ENCODE results near the gene PDCD6IP.
"Not testable (repeated sequence)": the region's sequence is repeated elsewhere in the genome, so short reads cannot be mapped to it uniquely, and the experiment has no call there.

PDCD6IP gene

GRCh38 chr3:33798418-33799201, at the start of gene PDCD6IP:
PDCD6IP (plus strand) TSS chr3:33798630; CDS start chr3:33798729, 99 bp downstream.
- no peaks in the 10 kb centered on the region for H3K9me3 ChIP-seq (ENCODE audit: control insufficient read depth in 1 of 2, low read length in 2 of 2)
- peaks cover 14 to 25% of the 10 kb centered on the region in 2 donors for H3K4me1 ChIP-seq (ENCODE audit: control insufficient read depth in 1 of 2, insufficient read depth in 2 of 2, low read length in 2 of 2)
- no peaks in the 10 kb centered on the region for H3K27me3 ChIP-seq (ENCODE audit: low read depth, low read length)
- peaks cover 0 to 4% of the 10 kb centered on the region in 2 donors for H3K36me3 ChIP-seq (ENCODE audit: control insufficient read depth in 1 of 2, insufficient read depth in 2 of 2, low read length in 2 of 2)
- peak within 1 kb of the TSS; percentile 91 to 98 for H3K4me3 ChIP-seq (ENCODE audit: low read depth in 1 of 2, low read length in 2 of 2)
- H3K27ac ChIP-seq (ENCODE audit: low read length), result peak within 1 kb of the TSS; percentile 91

- Histone ChIP-seq H3K27me3 (ENCODE audit: low read depth, low read length) (no peaks in the 10 kb centered on the region), H3K4me1 (ENCODE audit: control insufficient read depth in 1 of 2, insufficient read depth in 2 of 2, low read length in 2 of 2) (no peaks in the 10 kb centered on the region), H3K27ac (ENCODE audit: low read length) (no peak overlapping the region), H3K9me3 (ENCODE audit: control insufficient read depth in 1 of 2, low read length in 2 of 2) (peaks cover 0 to 2% of the 10 kb centered on the region in 2 donors), H3K4me3 (ENCODE audit: low read depth in 1 of 2, low read length in 2 of 2) (no peak overlapping the region), H3K36me3 (ENCODE audit: control insufficient read depth in 1 of 2, insufficient read depth in 2 of 2, low read length in 2 of 2) (no peaks in the 10 kb centered on the region)
Observed at GRCh38 chr3:33749546-33750210, 48.8 kb upstream of the PDCD6IP start.

GRCh38 chr3:33750211-33750548, 48.2 kb upstream of the PDCD6IP start:
- Histone ChIP-seq H3K4me3 (ENCODE audit: low read depth in 1 of 2, low read length in 2 of 2) (no peak overlapping the region), H3K4me1 (ENCODE audit: control insufficient read depth in 1 of 2, insufficient read depth in 2 of 2, low read length in 2 of 2) (no peaks in the 10 kb centered on the region), H3K27ac (ENCODE audit: low read length) (no peak overlapping the region), H3K27me3 (ENCODE audit: low read depth, low read length) (no peaks in the 10 kb centered on the region), H3K36me3 (ENCODE audit: control insufficient read depth in 1 of 2, insufficient read depth in 2 of 2, low read length in 2 of 2) (no peaks in the 10 kb centered on the region), H3K9me3 (ENCODE audit: control insufficient read depth in 1 of 2, low read length in 2 of 2) (peaks cover 0 to 2% of the 10 kb centered on the region in 2 donors)

GRCh38 chr3:33751336-33751735, 47.1 kb upstream of the PDCD6IP start:
- no peak overlapping the region for H3K27ac ChIP-seq (ENCODE audit: low read length)
- H3K9me3 ChIP-seq (ENCODE audit: control insufficient read depth in 1 of 2, low read length in 2 of 2), result peaks cover 0 to 2% of the 10 kb centered on the region in 2 donors
- H3K4me3 ChIP-seq (ENCODE audit: low read depth in 1 of 2, low read length in 2 of 2), result no peak overlapping the region
- H3K4me1 ChIP-seq (ENCODE audit: control insufficient read depth in 1 of 2, insufficient read depth in 2 of 2, low read length in 2 of 2), result no peaks in the 10 kb centered on the region
- H3K36me3 ChIP-seq (ENCODE audit: control insufficient read depth in 1 of 2, insufficient read depth in 2 of 2, low read length in 2 of 2), result no peaks in the 10 kb centered on the region
- no peaks in the 10 kb centered on the region for H3K27me3 ChIP-seq (ENCODE audit: low read depth, low read length)

GRCh38 chr3:33754391-33754790, 44.0 kb upstream of the PDCD6IP start:
- H3K27ac ChIP-seq (ENCODE audit: low read length); H3K36me3 ChIP-seq (ENCODE audit: control insufficient read depth in 1 of 2, insufficient read depth in 2 of 2, low read length in 2 of 2): not testable (repeated sequence)

GRCh38 chr3:33758281-33758680, 40.1 kb upstream of the PDCD6IP start:
- H3K4me1 ChIP-seq (ENCODE audit: control insufficient read depth in 1 of 2, insufficient read depth in 2 of 2, low read length in 2 of 2), result no peaks in the 10 kb centered on the region
- no peaks in the 10 kb centered on the region for H3K27me3 ChIP-seq (ENCODE audit: low read depth, low read length)
- no peak overlapping the region for H3K27ac ChIP-seq (ENCODE audit: low read length)
- H3K9me3 ChIP-seq (ENCODE audit: control insufficient read depth in 1 of 2, low read length in 2 of 2), result peaks cover 0 to 2% of the 10 kb centered on the region in 2 donors
- H3K4me3 ChIP-seq (ENCODE audit: low read depth in 1 of 2, low read length in 2 of 2), result no peak overlapping the region
- no peaks in the 10 kb centered on the region for H3K36me3 ChIP-seq (ENCODE audit: control insufficient read depth in 1 of 2, insufficient read depth in 2 of 2, low read length in 2 of 2)

More at GRCh38 chr3:33754391-33754790, 44.0 kb upstream of the PDCD6IP start:
- not testable (repeated sequence) for H3K4me1 ChIP-seq (ENCODE audit: control insufficient read depth in 1 of 2, insufficient read depth in 2 of 2, low read length in 2 of 2); H3K4me3 ChIP-seq (ENCODE audit: low read depth in 1 of 2, low read length in 2 of 2); H3K27me3 ChIP-seq (ENCODE audit: low read depth, low read length); H3K9me3 ChIP-seq (ENCODE audit: control insufficient read depth in 1 of 2, low read length in 2 of 2)

GRCh38 chr3:33758864-33759263, 39.6 kb upstream of the PDCD6IP start:
- Histone ChIP-seq H3K9me3 (ENCODE audit: control insufficient read depth in 1 of 2, low read length in 2 of 2) (peaks cover 0 to 2% of the 10 kb centered on the region in 2 donors), H3K27me3 (ENCODE audit: low read depth, low read length) (no peaks in the 10 kb centered on the region), H3K36me3 (ENCODE audit: control insufficient read depth in 1 of 2, insufficient read depth in 2 of 2, low read length in 2 of 2) (no peaks in the 10 kb centered on the region), H3K27ac (ENCODE audit: low read length) (no peak overlapping the region), H3K4me1 (ENCODE audit: control insufficient read depth in 1 of 2, insufficient read depth in 2 of 2, low read length in 2 of 2) (no peaks in the 10 kb centered on the region), H3K4me3 (ENCODE audit: low read depth in 1 of 2, low read length in 2 of 2) (no peak overlapping the region)

- Histone ChIP-seq H3K27me3 (ENCODE audit: low read depth, low read length) (no peaks in the 10 kb centered on the region), H3K27ac (ENCODE audit: low read length) (no peak overlapping the region), H3K36me3 (ENCODE audit: control insufficient read depth in 1 of 2, insufficient read depth in 2 of 2, low read length in 2 of 2) (no peaks in the 10 kb centered on the region), H3K4me1 (ENCODE audit: control insufficient read depth in 1 of 2, insufficient read depth in 2 of 2, low read length in 2 of 2) (no peaks in the 10 kb centered on the region), H3K9me3 (ENCODE audit: control insufficient read depth in 1 of 2, low read length in 2 of 2) (no peaks in the 10 kb centered on the region), H3K4me3 (ENCODE audit: low read depth in 1 of 2, low read length in 2 of 2) (no peak overlapping the region)
Observed at GRCh38 chr3:33768578-33769330, 29.7 kb upstream of the PDCD6IP start.

- Histone ChIP-seq H3K36me3 (ENCODE audit: control insufficient read depth in 1 of 2, insufficient read depth in 2 of 2, low read length in 2 of 2) (no peaks in the 10 kb centered on the region), H3K27ac (ENCODE audit: low read length) (no peak overlapping the region), H3K27me3 (ENCODE audit: low read depth, low read length) (no peaks in the 10 kb centered on the region), H3K4me1 (ENCODE audit: control insufficient read depth in 1 of 2, insufficient read depth in 2 of 2, low read length in 2 of 2) (no peaks in the 10 kb centered on the region), H3K9me3 (ENCODE audit: control insufficient read depth in 1 of 2, low read length in 2 of 2) (no peaks in the 10 kb centered on the region), H3K4me3 (ENCODE audit: low read depth in 1 of 2, low read length in 2 of 2) (no peak overlapping the region)
Observed at GRCh38 chr3:33773637-33774036, 24.8 kb upstream of the PDCD6IP start.

GRCh38 chr3:33775363-33775762, 23.1 kb upstream of the PDCD6IP start:
- Histone ChIP-seq H3K36me3 (ENCODE audit: control insufficient read depth in 1 of 2, insufficient read depth in 2 of 2, low read length in 2 of 2) (no peaks in the 10 kb centered on the region), H3K4me3 (ENCODE audit: low read depth in 1 of 2, low read length in 2 of 2) (no peak overlapping the region), H3K9me3 (ENCODE audit: control insufficient read depth in 1 of 2, low read length in 2 of 2) (no peaks in the 10 kb centered on the region), H3K4me1 (ENCODE audit: control insufficient read depth in 1 of 2, insufficient read depth in 2 of 2, low read length in 2 of 2) (no peaks in the 10 kb centered on the region), H3K27me3 (ENCODE audit: low read depth, low read length) (no peaks in the 10 kb centered on the region), H3K27ac (ENCODE audit: low read length) (no peak overlapping the region)

GRCh38 chr3:33777996-33778395, 20.4 kb upstream of the PDCD6IP start:
- Histone ChIP-seq H3K36me3 (ENCODE audit: control insufficient read depth in 1 of 2, insufficient read depth in 2 of 2, low read length in 2 of 2) (no peaks in the 10 kb centered on the region), H3K27me3 (ENCODE audit: low read depth, low read length) (no peaks in the 10 kb centered on the region), H3K27ac (ENCODE audit: low read length) (no peak overlapping the region)

More at GRCh38 chr3:33777996-33778395, 20.4 kb upstream of the PDCD6IP start:
- Histone ChIP-seq H3K9me3 (ENCODE audit: control insufficient read depth in 1 of 2, low read length in 2 of 2) (no peaks in the 10 kb centered on the region), H3K4me3 (ENCODE audit: low read depth in 1 of 2, low read length in 2 of 2) (no peak overlapping the region), H3K4me1 (ENCODE audit: control insufficient read depth in 1 of 2, insufficient read depth in 2 of 2, low read length in 2 of 2) (no peaks in the 10 kb centered on the region)

Measured in muscle layer of duodenum (tissue), 2 donors.